ENCODE measurements around the gene PADI3. TPM values are rescaled to one million over a fixed set of nuclear protein-coding genes. Genes with fewer than 3 reads are reported as not detected.

PADI3 gene
- total RNA-seq, 6 donors from 2014 or later: not detected

GRCh38 chr1:17250601-17251000, 1.7 kb downstream of the PADI3 start:
- Histone ChIP-seq H3K4me1 (no peaks in the 10 kb centered on the region), H3K27me3 (no peaks in the 10 kb centered on the region), H3K9me3 (no peaks in the 10 kb centered on the region), H3K36me3 (no peaks in the 10 kb centered on the region), H3K4me3 (no peak overlapping the region), H3K27ac (no peak overlapping the region)
- WGBS, 2 donors: 31 to 35% methylated on average over 7 of the region's 7 CpGs
- TF ChIP-seq EP300 (IDR thresholded peaks at IDR 0.05): no peak
- no peak for TF ChIP-seq CTCF (IDR thresholded peaks at IDR 0.05)
- no peak for TF ChIP-seq POLR2A (IDR thresholded peaks at IDR 0.05)
- no peak for TF ChIP-seq POLR2AphosphoS5 (IDR thresholded peaks at IDR 0.05)
- peak in 1 of 2 donors; percentile 31 for DNase-seq
- no peak for ATAC-seq (ENCODE audit: low FRiP score in 2 of 2)

- DNase-seq: no peak
- 65 to 71% methylated on average over 5 of the region's 5 CpGs for WGBS, 2 donors
- no peak for TF ChIP-seq POLR2A (IDR thresholded peaks at IDR 0.05)
- no peak for TF ChIP-seq POLR2AphosphoS5 (IDR thresholded peaks at IDR 0.05)
- no peak for ATAC-seq (ENCODE audit: low FRiP score in 2 of 2)
- Histone ChIP-seq H3K4me3 (no peak overlapping the region), H3K36me3 (no peaks in the 10 kb centered on the region), H3K9me3 (no peaks in the 10 kb centered on the region), H3K27me3 (no peaks in the 10 kb centered on the region), H3K4me1 (no peaks in the 10 kb centered on the region), H3K27ac (no peak overlapping the region)
These were observed 2.3 kb downstream of the PADI3 start for GRCh38 chr1:17251246-17251645.

GRCh38 chr1:17251701-17252376, 2.9 kb downstream of the PADI3 start:
- no peaks in the 10 kb centered on the region for H3K27me3 ChIP-seq
- H3K4me1 ChIP-seq: no peaks in the 10 kb centered on the region
- ATAC-seq (ENCODE audit: low FRiP score in 2 of 2) (no peak), DNase-seq (no peak)
- H3K36me3 ChIP-seq: no peaks in the 10 kb centered on the region
- no peak overlapping the region for H3K4me3 ChIP-seq
- 51 to 52% methylated on average over 3 of the region's 3 CpGs for WGBS, 2 donors
- no peaks in the 10 kb centered on the region for H3K9me3 ChIP-seq
- TF ChIP-seq POLR2A (IDR thresholded peaks at IDR 0.05): no peak
- TF ChIP-seq EP300 (IDR thresholded peaks at IDR 0.05): no peak
- TF ChIP-seq POLR2AphosphoS5 (IDR thresholded peaks at IDR 0.05): no peak
- TF ChIP-seq CTCF (IDR thresholded peaks at IDR 0.05): no peak
- H3K27ac ChIP-seq: no peak overlapping the region

- no peak overlapping the region for H3K27ac ChIP-seq
- no peaks in the 10 kb centered on the region for H3K36me3 ChIP-seq
- DNase-seq (no peak), ATAC-seq (ENCODE audit: low FRiP score in 2 of 2) (no peak)
- H3K9me3 ChIP-seq: no peaks in the 10 kb centered on the region
- no peaks in the 10 kb centered on the region for H3K27me3 ChIP-seq
- H3K4me1 ChIP-seq: no peaks in the 10 kb centered on the region
- H3K4me3 ChIP-seq: no peak overlapping the region
- WGBS, 2 donors: 61% methylated on average over 5 of the region's 5 CpGs; no CpG with 5 or more reads in 1 of the 2 donors
- TF ChIP-seq EP300 (IDR thresholded peaks at IDR 0.05) (no peak), POLR2AphosphoS5 (IDR thresholded peaks at IDR 0.05) (no peak), POLR2A (IDR thresholded peaks at IDR 0.05) (no peak), CTCF (IDR thresholded peaks at IDR 0.05) (no peak)
These were observed 6.4 kb downstream of the PADI3 start for GRCh38 chr1:17255336-17255735.

- H3K27ac ChIP-seq: no peak overlapping the region
- H3K27me3 ChIP-seq: no peaks in the 10 kb centered on the region
- 74 to 76% methylated on average over 4 to 7 of the region's 9 CpGs for WGBS, 2 donors
- H3K9me3 ChIP-seq: no peaks in the 10 kb centered on the region
- DNase-seq (no peak), ATAC-seq (ENCODE audit: low FRiP score in 2 of 2) (no peak)
- TF ChIP-seq POLR2A (IDR thresholded peaks at IDR 0.05): no peak
- no peak for TF ChIP-seq CTCF (IDR thresholded peaks at IDR 0.05)
- no peak for TF ChIP-seq POLR2AphosphoS5 (IDR thresholded peaks at IDR 0.05)
- no peak for TF ChIP-seq EP300 (IDR thresholded peaks at IDR 0.05)
- H3K4me1 ChIP-seq: no peaks in the 10 kb centered on the region
- H3K4me3 ChIP-seq: no peak overlapping the region
- no peaks in the 10 kb centered on the region for H3K36me3 ChIP-seq
These were observed 9.3 kb downstream of the PADI3 start for GRCh38 chr1:17258116-17258757.
